ENCODE results near the gene JADE2.

JADE2 gene

DNA sequence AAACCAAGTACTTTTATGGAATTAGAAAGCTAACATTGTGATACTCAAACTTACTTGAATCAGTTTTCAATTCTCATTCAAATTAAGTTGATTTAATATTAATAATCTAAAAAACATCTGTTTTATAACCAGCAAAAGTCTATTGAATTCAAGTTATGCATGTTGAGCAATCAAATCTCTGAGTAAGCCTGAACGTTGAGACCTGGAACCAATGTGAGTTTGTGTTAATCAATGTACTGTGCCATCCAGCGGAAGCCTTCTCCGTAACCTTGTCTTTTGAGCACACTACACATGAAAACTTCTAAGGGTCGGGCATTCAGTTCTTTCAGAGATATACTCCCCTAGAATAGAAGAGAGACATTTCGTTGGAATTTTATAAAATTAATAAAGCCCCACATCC lies 81.3 kb downstream of the JADE2 start:
- no peak overlapping the region for H3K4me3 ChIP-seq (ENCODE audit: low read depth, low read length)
- TF ChIP-seq MYC (IDR thresholded peaks at IDR 0.05; ENCODE audit: low read depth, low read length) (no peak), POLR2A (IDR thresholded peaks at IDR 0.05; ENCODE audit: extremely low read depth, insufficient read length) (no peak)
- TF ChIP-seq, protein P1, sequence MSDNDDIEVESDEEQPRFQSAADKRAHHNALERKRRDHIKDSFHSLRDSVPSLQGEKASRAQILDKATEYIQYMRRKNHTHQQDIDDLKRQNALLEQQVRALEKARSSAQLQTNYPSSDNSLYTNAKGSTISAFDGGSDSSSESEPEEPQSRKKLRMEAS (IDR thresholded peaks at IDR 0.05; ENCODE audit: low read depth, low read length) = no peak
- TF ChIP-seq, protein P2, sequence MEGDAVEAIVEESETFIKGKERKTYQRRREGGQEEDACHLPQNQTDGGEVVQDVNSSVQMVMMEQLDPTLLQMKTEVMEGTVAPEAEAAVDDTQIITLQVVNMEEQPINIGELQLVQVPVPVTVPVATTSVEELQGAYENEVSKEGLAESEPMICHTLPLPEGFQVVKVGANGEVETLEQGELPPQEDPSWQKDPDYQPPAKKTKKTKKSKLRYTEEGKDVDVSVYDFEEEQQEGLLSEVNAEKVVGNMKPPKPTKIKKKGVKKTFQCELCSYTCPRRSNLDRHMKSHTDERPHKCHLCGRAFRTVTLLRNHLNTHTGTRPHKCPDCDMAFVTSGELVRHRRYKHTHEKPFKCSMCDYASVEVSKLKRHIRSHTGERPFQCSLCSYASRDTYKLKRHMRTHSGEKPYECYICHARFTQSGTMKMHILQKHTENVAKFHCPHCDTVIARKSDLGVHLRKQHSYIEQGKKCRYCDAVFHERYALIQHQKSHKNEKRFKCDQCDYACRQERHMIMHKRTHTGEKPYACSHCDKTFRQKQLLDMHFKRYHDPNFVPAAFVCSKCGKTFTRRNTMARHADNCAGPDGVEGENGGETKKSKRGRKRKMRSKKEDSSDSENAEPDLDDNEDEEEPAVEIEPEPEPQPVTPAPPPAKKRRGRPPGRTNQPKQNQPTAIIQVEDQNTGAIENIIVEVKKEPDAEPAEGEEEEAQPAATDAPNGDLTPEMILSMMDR (IDR thresholded peaks at IDR 0.05; ENCODE audit: low read depth, low read length) = no peak
- DNase-seq (ENCODE audit: low read depth) = no peak

DNA sequence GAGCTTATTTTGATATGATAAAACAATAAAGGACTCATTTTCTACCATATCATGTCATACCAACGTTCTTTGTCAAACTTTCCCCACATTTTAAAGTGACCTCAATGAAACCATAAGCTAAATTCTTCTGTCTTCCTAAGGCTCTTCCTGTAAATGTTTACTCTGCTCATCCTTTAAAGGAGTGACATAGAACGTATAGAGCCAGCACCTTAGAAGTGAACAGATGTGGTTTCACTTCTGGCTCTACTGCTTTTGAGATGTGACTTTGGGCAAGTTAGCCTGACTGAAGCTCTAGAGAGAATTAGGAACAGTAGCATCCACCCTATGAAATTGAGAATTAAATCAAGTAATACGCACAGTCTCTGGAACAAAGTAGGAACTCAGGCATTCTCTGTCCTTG lies 83.1 kb downstream of the JADE2 start:
- DNase-seq (ENCODE audit: low read depth) = no peak
- no peak overlapping the region for H3K4me3 ChIP-seq (ENCODE audit: low read depth, low read length)
- TF ChIP-seq, protein P1 (IDR thresholded peaks at IDR 0.05; ENCODE audit: low read depth, low read length) = no peak
- TF ChIP-seq, protein P2 (IDR thresholded peaks at IDR 0.05; ENCODE audit: low read depth, low read length) = no peak

DNA sequence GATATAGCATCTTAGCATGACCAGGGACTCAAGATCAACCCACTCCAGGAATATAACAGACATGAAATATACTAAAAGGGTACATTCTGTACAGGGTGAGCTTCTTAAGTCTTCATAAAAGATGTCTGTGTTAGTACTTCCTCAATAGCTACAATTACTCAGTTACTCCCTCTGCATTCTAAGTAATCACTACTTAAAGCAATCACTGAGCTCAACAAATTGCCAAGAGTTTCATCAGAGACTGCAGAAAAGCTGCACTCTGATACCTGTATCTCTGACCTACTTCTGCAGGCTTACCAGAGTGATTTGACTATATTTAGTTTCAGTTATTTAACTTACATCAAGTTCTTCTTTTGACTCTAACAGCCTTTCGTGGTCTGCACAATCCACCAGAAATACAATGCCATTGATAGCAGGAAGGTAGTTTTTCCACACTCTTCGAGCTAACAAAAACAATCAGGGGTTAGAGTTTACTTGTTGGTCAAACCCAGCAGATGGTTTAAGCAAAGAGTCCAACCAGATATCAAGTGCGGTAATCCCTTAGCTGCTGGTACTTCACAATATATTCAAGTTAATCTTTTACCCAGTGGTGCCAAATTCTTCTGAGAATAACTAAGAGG lies 83.9 kb downstream of the JADE2 start:
- no peak overlapping the region for H3K4me3 ChIP-seq (ENCODE audit: low read depth, low read length)
- DNase-seq (ENCODE audit: low read depth) = no peak
- TF ChIP-seq MYC (IDR thresholded peaks at IDR 0.05; ENCODE audit: low read depth, low read length) = no peak
- TF ChIP-seq, protein P2 (IDR thresholded peaks at IDR 0.05; ENCODE audit: low read depth, low read length) = no peak
- no peak for TF ChIP-seq POLR2A (IDR thresholded peaks at IDR 0.05; ENCODE audit: extremely low read depth, insufficient read length)
- TF ChIP-seq, protein P1 (IDR thresholded peaks at IDR 0.05; ENCODE audit: low read depth, low read length) = no peak

DNA sequence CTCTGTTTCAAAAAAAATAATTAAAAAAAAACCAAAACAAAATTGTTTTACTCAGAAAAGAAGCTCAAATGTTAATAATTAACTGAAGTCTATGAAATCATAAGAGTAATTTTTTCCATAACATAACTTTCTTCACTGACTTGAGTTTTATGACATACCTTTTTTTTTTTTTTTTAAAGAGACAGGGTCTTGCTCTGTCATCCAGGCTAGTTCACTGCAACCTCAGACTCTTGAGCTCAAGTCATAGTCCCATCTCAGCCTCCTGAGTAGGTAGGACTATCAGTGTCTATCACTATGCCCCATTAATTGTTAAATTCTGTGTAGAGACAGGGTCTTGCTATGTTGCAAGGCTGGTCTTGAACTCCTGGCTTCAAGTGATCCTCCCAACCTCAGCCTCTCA lies 85.3 kb downstream of the JADE2 start:
- TF ChIP-seq, protein P1 (IDR thresholded peaks at IDR 0.05; ENCODE audit: low read depth, low read length) = no peak
- TF ChIP-seq POLR2A (IDR thresholded peaks at IDR 0.05; ENCODE audit: extremely low read depth, insufficient read length) (no peak), MYC (IDR thresholded peaks at IDR 0.05; ENCODE audit: low read depth, low read length) (no peak)
- TF ChIP-seq, protein P2 (IDR thresholded peaks at IDR 0.05; ENCODE audit: low read depth, low read length) = no peak
- no peak overlapping the region for H3K4me3 ChIP-seq (ENCODE audit: low read depth, low read length)
- no peak for DNase-seq (ENCODE audit: low read depth)

DNA sequence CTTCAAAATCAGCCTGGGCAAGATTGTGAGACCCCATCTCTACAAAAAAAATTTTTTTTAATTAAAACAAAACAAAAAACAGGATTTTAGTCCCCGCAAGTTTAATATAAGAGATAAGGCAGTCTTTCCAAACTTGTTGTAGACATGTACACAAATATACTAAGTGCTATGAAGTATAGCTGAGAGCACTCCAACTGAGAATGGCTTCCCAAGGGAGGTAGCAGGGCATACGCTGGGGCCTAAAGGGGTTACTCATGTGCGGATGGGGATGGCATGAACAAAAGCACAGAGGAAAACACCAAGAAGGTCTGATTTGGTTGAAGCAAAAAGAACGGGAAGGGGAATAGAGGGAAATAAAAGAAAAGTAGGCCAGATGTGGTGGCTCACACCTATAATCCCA lies 86.0 kb downstream of the JADE2 start:
- no peak for DNase-seq (ENCODE audit: low read depth)
- TF ChIP-seq, protein P1 (IDR thresholded peaks at IDR 0.05; ENCODE audit: low read depth, low read length) = no peak
- TF ChIP-seq MYC (IDR thresholded peaks at IDR 0.05; ENCODE audit: low read depth, low read length) (no peak), POLR2A (IDR thresholded peaks at IDR 0.05; ENCODE audit: extremely low read depth, insufficient read length) (no peak)
- TF ChIP-seq, protein P2 (IDR thresholded peaks at IDR 0.05; ENCODE audit: low read depth, low read length) = no peak
- no peak overlapping the region for H3K4me3 ChIP-seq (ENCODE audit: low read depth, low read length)

Measured in NB4 (cell line).